Loucy (cell line): ENCODE measurements around the gene F2RL1.

Experiments
- EZH2phosphoT487 ChIP-seq: fragments of 200-600 bp; IDR thresholded peaks from 2 replicates; pipeline ENCODE4 v1.6.1; 2018; ENCODE audit warnings: antibody characterized with exemption, mild to moderate bottlenecking, moderate library complexity, borderline replicate concordance
- TF ChIP-seq, protein P1 (sequence below): fragments of 200-600 bp; sonication (generic); conservative IDR thresholded peaks from 2 replicates; pipeline ENCODE4 v1.5.1; 2014; ENCODE audit warnings: mild to moderate bottlenecking, antibody characterized with exemption, low read length

- TF ChIP-seq, protein P1, sequence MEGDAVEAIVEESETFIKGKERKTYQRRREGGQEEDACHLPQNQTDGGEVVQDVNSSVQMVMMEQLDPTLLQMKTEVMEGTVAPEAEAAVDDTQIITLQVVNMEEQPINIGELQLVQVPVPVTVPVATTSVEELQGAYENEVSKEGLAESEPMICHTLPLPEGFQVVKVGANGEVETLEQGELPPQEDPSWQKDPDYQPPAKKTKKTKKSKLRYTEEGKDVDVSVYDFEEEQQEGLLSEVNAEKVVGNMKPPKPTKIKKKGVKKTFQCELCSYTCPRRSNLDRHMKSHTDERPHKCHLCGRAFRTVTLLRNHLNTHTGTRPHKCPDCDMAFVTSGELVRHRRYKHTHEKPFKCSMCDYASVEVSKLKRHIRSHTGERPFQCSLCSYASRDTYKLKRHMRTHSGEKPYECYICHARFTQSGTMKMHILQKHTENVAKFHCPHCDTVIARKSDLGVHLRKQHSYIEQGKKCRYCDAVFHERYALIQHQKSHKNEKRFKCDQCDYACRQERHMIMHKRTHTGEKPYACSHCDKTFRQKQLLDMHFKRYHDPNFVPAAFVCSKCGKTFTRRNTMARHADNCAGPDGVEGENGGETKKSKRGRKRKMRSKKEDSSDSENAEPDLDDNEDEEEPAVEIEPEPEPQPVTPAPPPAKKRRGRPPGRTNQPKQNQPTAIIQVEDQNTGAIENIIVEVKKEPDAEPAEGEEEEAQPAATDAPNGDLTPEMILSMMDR: no peak
- TF ChIP-seq EZH2phosphoT487: no peak
Observed at GRCh38 chr5:76787237-76787636, 31.6 kb upstream of the F2RL1 start.
